NCI-H2029 (cell line): ENCODE measurements around the gene DMKN.

ENCODE experiments used
- DNase-seq: peaks from one replicate; lab custom pipeline; 2025; lab: John Stamatoyannopoulos, UW

DMKN gene

DNA sequence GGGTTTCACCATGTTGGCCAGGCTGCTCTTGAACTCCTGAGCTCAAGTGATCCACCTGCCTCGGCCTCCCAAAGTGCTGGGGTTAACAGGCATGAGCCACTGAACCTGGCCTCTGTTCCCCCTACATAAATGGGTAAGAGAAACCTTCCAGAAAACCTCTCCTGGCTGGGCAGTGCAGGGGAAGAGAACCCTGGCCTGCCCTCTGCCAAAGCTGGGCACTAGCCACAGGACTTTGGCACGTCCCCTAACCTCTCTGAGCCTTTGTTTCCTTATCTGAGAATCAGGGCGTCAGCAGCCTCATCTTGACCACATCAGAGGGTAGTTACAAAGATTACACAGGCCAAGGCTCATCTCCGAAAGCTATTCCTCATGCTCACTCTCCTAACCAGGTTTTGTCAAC, 12.4 kb upstream of the DMKN start:
- no peak for DNase-seq

DNA sequence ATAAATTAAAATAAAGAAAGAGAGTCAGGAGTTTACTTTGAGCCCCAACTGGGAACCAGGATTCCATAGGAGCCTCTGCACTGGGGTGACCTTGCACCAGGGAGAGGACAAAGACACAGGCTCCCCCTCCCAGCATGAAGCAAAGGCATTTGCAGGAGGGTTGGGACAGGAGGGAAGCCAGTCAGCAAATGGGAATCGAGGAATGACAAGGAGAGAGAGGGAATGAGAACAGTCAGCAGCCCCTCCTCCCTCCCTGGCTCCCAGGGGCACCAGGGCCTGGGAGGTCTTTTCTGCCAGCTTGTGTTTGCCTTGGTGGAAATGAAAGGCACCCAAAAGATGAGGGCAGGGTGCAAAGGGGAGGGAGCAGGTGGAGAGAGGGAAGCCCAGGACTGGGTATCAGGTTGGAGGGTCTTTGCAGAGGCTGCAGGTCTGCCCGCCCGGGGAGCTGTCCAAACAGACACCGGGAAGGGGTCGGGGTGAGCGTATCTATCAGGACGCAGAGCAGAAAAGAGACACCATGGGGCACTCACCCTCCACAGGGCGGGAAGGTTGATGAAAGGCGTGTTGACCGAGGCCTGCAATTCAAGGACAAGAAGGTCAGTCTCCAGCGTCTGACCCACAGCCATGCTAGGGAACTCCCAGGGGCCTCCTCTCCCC, 10.9 kb upstream of the DMKN start:
- no peak for DNase-seq

DNA sequence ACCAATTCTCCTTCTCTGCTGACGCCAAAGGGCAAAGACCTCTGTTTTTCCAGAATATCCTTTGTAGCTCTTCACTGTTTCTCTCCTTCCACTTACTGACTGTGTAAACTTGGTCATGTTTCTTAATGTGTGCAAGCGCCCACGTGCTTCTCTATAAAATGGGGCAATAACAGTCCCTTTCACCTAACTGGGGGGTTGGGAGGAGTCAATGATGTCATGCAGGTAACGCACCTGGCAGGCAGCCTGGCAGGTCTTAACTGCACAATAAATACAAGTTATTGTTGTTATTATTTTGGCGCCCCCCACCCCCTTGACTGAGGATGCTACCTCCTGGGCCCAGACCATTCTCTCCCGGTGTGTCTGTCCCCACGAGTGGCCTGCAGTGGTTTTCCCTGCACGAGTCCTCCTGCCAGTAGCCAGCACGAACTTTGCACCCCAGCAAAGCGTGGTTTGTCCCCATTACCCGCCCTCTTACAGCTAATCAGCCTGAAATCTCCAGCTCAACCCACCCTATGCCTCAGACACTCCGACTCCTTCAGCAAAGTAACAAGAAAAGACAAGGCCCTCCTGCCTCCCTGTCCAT, 9.4 kb upstream of the DMKN start:
- no peak for DNase-seq

DNA sequence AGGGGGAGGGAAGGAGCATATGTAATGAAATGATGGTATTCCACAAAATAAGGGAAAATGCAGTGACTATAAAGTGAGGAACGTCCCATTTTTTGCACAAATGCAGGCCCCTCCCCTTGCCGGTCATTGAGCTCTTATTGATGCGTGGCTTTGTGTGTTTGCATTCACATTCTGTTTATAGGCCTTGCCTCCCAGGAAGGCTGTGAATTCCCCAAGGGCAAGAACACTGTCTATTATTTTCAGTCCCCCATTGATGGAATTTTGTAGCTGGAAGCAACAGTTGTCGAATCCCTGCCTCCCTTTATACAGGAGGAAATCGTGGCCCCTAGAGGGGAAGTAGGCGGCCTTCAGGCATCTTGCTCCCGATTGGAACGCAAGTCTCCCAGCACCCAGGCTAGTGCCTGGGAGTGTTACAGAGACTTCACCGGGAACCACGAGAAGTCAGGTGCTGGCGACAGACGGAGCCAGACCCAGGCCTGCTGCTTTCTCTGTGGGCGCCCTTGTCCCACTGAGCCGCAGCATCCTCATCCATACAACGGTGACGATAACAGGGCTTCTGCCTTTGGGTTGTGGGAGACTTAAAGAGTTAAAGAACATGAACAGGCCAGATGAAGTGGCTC, 7.8 kb upstream of the DMKN start:
- no peak for DNase-seq

DNA sequence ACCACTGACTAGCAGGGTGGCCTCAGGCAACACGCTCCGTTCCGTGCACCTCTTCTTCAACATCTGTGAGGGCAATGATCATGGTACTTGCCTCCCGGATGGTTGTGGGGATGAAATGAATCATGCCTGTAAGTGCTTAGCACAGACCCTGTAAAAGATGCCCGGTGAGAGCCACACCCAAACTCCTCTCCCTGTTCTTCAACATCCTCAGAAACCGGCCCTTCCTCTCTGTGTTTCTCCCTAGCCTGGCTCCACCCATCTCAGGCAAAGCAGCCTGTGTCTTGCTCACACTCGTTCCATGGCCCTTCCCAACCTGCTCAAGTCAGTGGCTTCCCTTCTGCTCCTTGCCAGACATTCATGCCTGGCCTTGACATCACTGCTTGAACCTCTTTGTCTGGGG, 5.8 kb upstream of the DMKN start:
- no peak for DNase-seq

DNA sequence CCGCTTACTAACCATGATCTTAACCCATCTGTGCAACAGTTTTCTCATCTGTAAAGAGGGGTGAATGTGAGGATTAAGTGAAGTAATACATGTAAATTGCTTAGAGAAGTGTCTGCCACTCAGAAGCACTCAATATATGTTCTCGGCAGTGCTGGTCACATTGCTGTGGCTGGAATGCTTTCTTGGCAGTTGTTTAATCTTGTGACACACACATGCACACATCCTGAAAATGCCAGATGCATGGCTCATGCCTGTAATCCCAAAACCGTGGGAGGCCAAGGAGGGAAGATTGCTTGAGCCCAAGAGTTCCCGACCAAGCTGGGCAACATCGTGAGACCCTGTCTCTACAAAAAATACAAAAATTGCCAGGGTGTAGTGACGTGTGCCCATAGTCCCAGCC, 4.9 kb upstream of the DMKN start:
- DNase-seq: no peak

DNA sequence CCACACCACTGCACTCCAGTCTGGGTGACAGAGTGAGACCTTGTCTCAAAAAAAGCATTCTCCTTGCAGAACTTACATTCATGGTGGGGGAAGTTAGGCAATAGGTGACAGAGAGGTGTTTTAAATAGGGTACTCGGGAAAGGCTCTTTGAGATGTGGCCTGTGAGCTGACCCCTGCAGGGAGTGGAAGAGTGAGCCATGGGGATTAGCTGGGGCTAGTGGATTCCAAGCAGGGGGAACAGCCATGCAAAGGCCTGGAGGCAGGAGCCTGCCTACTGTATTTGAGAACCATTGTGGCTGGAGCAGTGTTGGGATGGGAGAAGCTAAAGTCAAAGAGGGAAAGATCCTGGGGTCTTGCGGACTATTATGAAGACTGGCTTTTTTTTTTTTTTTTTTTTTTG, 3.9 kb upstream of the DMKN start:
- no peak for DNase-seq

DNA sequence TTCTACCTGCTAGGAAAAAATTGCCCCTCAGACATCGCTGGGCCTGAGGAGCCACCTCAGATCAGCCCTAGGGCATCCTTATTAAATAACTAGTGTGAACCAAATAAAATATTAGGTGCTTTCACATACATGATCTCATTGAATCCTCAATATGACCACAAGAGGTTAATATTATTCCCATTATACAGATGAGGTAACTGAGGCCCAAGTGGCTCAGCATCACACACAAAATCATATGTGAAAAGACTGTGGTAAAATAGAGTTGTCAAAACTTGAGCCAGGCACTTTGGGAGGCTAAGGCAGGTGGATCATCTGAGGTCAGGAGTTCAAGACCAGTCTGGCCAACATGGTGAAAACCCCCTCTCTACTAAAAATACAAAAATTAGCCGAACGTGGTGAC, 2.9 kb upstream of the DMKN start:
- no peak for DNase-seq

DNA sequence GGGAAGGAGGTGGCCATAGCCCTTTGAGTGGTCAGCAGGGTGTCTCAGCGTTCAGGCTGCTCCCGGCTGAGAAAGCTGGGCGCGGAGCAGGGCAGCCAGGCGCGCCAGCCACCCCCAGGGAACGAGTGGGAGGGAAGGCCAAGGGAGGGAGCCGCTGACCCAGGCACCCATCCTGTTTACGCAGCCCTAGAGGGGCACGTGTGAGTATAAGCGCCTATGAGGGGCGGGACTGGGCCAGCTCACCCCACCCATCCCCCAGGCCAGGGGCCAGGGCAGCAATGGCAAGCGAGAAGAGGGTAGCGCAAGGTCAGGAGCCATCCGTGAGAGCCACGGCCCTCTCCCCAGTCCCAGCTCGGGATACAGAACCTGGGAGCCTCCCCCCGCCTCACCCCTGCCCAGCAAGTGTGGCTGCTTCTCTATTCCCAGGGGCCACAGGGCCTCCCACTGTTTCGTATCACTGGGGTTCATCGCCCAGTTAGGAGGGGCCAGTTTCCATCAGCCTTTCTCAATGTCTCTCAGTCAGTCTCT, 897 bp upstream of the DMKN start:
- no peak for DNase-seq

DNA sequence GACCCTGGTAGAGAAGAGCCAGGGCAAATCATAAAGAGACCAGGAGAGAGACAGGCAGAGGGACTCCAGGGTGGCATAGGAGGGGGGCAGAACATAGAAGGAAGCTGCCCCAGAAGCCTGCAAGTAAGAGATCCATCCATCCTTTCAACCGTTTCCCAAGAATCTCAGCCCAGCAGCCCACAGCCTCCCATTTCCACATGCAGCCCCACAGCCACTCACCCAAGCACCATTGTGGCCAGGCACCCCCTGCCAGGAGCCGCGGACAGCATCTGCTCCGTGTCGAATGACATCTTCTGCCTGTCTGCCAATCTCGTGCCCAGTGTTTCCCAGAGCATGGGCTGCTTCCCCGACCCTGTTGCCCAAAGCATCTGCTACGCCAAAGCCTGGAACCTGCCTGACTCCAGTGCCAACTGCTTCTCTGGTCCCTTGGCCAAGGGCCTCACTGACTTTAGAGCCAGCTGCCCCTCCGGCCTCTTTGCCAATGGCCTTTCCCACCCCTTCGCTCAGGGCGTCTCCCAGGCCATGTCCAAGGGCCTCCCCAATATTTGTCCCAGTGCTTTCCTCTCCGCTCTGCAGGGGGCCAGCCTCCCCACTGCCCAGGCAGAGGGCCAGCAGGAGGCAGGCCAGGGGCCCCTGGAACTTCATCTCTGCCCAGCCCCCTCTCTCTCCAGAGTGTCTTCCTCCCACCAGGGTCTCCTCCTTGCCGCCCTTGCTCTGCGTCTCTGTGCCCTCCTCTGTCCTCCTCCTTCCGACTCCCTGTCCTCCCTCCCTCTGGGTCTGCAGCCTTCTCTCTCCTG, 420 bp downstream of the DMKN start:
- DNase-seq: no peak

DNA sequence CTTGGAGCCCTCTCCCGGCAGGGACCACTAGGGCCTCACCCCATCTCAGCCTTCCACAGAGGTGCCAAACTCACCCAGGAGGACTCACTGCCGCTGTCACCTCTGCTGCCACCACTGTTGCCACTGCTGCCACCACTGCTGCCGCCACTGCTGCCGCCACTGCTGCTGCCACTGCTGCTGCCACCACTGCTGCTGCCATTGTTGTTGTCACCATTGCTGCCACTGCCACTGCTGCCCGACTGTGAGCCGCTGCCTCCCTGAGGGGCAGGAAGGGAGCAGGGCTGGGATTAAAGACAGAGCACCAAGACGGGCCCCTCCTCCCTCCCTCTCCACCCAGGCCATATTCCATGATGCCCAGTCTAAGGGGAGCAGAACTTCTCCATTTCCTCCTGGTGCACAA, 2.1 kb downstream of the DMKN start:
- no peak for DNase-seq

DNA sequence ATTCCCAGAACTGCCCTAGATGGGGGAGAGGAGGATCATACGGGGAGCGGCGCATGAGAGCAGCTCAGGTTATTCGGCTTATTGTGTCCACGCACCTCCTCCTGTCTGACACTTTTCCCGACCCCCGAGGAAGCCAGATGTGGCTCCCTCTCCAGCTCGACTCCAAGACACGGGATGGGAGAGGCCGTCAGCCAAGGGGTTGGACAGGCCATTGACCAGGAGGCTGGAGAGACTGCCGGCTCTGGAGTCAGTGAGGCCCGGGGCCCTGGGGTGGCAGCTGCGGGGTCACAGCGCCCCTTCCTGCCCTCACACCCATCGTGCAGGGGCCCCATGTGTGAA, 2.9 kb downstream of the DMKN start:
- DNase-seq: no peak

DNA sequence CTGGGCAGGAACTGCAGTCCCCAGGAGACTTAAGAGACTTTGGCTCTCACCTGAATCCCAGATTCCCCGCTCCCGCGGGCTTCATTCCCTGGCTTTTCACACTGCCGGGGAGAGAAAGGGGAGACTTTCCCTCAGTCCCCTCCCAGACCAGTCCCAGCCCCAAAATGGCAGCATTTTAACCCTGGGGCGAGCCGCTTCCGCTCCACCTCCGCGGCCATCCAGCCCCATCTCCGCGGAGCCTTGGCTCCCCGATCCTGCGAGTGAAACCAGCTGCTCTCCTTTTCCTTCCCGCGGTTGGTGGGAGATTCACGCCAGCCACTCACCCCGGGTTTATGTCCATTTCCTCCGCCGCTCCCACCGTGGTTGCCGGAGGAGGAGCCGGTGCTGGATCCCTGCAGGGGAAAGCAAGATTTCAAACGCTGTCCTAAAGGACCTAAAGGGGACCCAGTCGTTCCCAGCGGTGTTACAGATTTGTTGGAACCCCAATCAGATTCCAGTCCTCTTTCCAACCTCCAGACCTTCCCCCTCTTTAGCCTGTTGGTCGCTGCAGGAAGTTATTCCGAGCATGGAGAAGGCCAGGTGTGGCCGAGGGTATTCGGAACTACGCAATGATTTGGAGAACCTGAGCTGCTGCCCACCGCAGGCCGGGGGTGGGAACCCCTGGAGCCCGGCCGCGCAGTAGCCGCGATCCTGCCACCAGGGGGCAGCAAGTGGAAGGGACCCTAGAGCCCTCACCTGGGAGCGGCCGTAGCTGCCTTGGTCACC, 3.4 kb downstream of the DMKN start:
- peak; percentile 44 for DNase-seq

DNA sequence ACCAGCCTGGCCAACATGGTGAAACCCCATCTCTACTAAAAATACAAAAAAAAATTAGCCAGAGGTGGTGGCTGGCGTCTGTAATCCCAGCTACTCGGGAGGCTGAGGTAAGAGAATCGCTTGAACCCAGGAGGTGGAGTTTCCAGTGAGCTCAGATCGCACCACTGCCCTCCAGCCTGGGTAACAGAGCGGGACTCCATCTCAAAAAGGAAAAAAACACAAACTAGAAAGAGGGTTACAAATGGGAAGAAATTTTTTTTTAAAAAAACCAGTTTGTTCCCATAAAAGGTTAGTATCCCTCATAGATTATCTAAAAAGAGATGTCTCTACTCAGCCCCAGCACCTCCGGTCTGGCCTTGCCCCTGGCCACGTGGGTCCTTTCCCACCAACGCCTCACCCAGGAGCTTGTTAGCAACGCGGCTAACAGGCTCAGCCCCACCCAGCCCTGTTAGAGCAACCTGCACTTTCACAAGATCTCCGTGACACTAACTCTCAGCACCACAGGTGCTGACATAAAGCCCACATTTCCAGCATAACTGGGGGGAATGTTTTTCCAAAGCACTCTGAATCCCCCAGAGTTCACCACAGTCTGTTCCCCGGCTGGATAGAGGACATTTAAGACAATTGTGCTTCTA, 4.3 kb downstream of the DMKN start:
- no peak for DNase-seq

DNA sequence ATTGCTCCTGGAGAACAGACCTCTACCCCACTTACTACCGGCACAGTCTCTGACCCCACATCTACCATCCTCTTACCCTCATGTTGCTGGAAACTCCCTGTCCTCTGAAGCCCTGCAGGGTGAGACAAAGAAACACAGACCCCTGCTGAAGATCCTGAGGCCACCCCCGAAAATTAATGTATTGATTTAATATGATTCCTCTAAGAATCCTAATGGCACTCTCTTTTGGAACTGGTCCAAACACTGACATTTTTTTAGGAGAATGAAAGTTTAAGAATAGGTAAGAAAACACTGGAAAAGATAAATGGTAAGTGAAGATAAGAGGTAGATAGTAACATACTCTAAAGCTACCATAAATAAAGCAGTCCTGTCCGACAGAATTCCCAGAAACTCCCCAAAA, 5.3 kb downstream of the DMKN start:
- DNase-seq: no peak

DNA sequence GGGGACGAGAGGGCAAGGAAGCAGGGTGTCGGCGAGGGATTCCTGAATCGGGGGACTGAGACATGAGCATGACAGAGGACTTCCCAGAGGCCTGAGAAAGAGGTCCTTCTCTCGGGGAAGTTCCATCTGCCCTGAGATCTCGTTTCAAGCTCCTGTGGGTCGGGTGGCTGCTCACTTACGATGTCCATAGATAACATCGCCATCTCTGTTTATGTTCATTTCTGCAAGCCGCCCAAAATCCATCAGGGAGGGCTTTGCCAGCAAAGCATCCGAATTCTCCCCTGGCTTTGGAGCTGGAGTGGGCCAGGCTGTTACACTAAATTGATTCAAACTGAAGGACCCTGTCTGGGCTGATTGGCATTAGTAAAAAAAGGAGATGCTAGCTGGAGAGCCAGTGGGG, 5.9 kb downstream of the DMKN start:
- no peak for DNase-seq

DNA sequence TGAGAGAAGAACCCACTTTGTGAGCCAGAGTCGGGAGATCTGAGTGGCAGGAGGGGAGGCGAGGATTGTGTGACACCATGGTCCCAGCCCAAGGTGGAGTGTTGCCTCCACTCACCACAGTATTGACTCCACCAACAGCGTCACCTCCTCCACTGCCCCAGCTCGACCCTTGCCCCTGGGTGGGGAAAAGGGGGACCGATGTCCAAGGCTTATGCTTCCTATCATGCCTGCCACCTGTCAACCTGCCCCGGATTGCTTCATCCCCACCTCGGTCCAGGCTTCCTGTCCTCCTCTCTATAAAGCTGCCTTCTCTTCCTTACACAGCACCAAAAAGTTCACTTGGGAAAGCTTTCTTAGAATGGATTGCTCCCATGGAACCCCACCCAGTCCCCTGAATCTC, 7.4 kb downstream of the DMKN start:
- no peak for DNase-seq

DNA sequence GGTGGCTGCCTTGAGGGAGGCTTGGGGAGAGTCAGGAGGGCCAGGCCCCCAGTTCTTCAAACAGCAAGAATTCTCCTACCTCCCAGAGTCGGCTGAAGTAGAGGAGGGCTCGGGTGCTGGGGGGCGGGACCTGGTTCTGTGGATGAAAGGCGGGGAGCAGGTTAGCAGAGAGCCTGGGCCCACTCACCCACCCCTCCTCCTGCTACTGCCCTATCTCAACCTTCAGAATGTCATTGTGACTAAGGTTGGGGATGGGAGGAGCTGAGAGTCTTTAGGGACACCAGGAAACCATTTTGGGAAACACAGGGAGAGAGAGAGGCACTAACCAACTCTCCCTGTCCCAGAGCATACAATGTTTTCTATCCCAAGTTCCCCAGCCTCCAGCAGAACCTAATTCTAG, 10.7 kb downstream of the DMKN start:
- no peak for DNase-seq

DNA sequence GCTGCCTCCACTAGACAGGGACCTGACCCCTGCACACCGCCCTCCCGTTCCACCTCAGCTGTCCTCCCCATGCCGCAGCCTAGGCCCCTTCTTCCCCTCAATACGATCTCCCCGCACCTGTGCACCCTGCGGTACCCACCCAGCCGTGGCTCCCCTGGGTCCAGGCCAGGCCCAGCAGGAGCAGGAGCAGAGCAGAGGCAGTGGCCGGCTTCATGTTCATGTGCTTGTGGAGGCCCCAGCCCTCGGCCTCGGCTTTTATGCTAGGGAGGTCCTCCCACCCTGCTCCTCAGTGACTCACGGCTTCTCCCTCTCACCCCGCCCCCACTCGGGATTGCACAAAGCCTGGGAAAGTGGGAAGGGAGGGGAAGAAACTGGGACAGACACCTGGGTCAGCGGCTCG, 11.8 kb downstream of the DMKN start:
- DNase-seq: no peak

DNA sequence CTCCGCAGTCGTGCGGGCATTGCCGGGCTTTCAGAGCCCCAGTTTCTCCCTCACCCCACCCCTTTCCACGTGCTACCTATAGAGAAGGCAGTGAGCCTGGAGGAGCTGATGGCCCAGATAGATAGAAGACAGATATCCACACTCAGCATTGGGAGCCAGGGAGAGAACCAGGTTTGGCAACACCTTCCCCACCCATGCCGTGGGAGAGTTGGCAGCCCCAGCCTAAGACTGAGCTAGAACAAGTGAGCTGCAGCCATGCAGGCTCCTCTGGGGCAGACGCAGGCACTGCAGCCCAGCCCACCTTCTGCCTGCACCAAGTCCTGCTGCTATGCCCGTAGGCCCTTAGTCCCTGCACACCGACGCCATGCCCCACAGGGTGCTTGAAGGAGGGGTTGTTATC, 12.8 kb downstream of the DMKN start:
- no peak for DNase-seq

DNA sequence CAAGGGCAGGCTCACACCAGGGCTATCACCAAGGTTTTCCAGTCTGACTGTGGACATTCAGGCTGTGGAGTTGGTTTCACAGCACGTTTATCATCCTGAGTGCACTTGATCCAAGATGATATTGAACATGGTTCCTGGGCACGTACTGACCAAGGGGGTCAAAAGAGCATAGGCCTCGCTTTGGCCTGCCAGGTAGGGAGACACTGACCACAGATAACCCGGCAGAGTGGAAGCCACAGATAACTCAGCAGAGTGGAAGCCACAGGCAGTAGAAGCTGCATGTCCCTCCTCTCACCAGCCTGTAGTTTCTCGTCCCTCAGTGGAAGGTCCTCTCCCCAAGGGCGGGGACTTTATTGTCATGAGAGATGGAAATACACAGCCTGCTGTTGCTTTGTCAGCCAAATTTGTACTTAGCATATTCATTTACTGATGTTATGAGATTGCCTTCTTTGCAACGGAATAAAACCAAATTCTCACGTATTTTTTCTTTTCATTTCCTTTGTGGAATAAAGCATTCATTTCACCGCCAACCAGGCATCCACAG, 14.4 kb downstream of the DMKN start:
- DNase-seq: no peak

DNA sequence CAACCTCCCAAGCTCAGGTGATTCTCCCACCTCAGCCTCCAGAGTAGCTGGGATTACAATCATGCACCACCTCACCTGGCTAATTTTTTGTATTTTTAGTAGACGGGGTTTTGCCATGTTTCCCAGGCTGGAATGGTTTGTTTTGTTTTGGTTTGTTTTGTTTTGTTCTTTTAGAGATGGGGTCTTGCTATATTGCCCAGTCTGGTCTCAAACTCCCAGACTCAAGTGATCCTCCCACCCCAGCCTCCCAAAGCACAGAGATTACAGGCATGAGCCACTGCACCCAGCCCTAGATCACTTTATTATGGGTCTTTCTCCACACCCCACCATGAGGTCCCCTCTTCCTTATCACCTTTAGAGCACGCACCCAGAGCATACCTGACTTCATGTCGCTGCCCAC, 15.2 kb downstream of the DMKN start:
- no peak for DNase-seq
